GM21390 (cell line): ENCODE data around the gene LRRC26.

Experiments
- ATAC-seq: cut with Tn5 transposase; IDR thresholded peaks from one replicate; pipeline ENCODE4 v1.9.1; 2021; ENCODE audit not compliant: unreplicated experiment

LRRC26 gene, protein sequence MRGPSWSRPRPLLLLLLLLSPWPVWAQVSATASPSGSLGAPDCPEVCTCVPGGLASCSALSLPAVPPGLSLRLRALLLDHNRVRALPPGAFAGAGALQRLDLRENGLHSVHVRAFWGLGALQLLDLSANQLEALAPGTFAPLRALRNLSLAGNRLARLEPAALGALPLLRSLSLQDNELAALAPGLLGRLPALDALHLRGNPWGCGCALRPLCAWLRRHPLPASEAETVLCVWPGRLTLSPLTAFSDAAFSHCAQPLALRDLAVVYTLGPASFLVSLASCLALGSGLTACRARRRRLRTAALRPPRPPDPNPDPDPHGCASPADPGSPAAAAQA

GRCh38 chr9:137169896-137170358, at the start of gene LRRC26:
Gene LRRC26, minus strand, starts transcription at chr9:137170051. Its CDS starts 108 bp downstream, at chr9:137169943.
- ATAC-seq = no peak

DNA sequence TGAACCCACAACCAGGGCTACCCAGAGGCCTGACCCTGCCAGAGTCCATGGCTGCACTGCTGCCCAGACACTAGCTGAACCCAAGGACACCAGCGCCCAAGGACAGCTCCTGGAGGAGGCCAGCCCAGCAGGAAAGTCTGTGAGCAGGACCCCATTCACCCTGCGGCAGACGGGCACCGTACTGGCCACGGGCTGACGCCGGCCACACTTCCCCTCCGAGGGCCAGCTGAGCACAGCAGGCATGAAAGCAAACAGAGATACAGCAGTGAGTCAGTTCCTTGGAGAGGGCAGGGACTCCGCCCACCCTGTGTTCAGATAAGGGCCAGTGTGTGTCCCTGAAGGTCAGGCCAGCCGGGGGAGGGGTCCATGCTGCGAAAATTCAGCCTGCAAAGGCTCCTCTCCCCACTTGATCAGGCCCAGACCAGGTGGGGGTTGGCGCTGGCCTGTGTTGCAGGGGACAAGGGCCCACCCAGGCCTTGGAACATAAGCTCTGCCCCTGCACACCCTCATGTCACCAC, 49.0 kb upstream of the LRRC26 start:
- no peak for ATAC-seq

DNA sequence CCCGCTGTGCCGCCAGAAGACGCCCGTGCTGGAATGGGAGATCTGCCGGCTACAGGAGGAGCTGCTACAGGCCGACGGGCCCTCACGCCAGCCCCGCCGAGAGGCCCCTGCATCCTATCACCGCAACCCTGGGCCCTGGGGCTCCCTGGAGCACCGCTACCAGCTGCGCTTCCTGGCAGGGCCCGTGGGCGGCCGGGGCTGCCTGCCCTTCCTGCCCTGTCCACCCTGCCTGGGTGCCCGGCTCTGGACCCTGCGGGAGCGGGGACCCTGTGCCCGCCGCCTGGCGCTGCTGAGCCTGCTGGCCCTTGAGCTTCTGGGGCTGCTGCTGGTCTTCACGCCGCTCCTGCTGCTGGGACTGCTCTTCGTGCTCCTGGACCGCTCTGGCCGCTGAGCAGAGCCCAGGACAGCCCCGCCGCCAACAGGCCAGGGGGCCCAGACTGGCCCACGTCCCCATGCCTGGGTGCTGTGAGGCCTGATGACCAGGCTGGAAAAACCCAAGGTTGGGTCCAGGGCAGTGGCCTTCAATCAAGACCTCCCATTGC, 48.4 kb upstream of the LRRC26 start:
- ATAC-seq = no peak

GRCh38 chr9:137217276-137218211, 47.7 kb upstream of the LRRC26 start:
- no peak for ATAC-seq

DNA sequence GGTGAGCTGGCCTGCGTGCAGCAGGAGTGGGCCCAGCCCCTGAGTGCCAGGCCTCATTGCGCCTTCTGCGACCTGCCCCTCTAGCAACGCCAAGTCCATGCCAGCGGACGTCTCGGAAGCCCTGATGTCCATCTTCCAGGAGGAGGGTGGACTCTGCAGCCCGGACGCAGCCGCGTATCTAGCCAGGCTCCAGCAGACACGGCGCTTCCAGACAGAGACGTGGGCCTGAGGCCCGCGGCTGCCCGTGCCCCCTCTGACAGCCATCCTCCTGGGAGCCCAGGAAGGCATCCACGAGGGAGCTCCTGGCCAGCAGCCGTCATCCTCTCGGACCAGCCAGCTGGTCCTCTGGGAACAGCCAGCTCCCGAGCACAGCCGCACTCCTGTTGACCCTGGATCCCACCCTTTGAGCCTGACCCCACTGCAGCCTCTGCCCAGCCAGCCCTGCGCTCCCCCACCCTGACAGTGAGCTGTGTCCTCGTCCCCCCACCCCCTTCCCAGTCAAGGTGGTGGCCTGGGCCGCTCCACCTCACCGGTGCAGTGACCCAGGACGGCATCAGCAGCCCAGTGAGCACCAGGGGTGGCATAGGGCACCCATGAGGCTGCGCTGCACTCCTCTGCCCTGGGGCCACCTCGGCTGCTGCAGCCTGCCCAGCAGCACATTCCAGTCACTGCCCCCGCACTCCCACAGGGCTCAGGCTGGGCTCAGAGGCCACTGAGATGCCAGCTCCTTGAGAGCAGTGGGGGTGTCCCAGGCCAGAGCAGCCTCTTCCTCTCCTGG, 46.5 kb upstream of the LRRC26 start:
- no peak for ATAC-seq

DNA sequence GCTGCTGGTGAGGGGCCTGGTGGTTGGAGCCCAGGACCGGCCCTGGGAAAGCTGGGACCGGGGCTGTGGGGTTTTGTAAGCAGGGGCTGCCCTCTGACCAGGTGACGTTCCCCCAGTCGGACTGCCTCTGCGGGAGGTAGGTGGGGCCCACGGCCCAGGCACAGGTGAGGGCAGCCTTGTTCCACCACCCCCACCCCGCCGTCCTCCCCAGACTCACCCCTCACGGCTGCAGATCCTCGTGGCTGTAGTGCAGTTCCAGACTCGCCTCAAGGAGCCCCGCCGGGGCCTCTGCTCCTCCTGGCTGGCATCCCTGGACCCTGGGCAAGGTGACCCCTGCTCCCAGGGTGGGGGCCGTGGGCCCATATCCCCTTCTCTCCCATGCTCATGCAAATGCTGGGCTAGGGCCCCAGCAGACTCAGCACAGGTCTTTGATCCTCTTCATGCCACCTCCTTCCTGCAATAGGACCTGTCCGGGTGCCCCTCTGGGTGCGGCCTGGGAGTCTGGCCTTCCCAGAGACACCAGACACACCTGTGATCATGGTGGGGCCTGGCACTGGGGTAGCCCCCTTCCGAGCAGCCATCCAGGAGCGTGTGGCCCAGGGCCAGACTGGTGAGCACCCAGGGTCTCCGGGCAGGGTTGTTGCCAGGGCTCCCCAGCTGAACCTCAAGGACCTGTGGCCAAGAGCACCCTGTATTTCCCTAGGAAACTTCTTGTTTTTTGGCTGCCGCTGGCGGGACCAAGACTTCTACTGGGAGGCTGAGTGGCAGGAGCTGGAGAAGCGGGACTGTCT, 45.5 kb upstream of the LRRC26 start:
- no peak for ATAC-seq

- ATAC-seq = no peak
Measured at GRCh38 chr9:137214620-137215019, 44.8 kb upstream of the LRRC26 start.

DNA sequence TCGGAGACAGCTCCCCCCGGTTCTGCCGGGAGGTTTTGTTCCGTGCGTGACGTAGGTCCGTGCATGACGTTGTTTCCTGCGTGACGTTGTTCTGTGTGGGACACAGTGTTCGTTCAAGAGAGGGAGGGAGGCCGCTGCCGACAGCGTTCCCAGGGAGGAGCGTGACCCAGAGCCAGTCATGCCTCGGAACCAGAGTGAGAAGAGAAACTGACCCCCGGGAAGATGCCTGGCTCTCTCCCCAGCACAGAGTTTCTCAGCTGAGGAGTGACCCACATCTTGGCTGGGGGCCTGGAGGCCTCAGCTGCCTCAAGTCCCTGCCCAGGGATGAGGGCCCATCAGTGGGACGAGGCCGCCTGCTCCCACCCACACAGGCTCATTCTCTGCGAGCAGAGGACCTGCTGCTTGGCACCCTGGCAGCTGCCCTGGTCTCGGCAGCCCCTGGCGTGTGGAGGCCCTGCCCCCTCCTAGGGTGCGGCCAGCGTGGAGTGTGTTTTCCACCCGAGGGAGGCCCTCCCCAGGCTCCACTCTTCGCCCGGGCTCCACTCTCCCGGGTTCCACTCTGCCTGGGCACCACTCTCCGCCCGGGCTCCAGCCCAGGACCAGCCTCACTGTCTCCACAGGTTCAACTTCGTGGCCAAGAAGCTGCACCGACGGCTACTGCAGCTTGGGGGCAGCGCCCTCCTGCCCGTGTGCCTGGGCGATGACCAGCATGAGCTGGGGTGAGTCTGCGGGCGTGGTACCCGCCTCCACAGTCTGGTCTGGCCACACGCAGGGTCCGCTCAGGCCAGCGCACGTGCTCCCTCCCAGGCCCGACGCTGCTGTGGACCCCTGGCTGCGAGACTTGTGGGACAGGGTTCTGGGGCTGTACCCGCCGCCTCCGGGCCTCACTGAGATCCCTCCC, 43.6 kb upstream of the LRRC26 start:
- ATAC-seq = no peak

DNA sequence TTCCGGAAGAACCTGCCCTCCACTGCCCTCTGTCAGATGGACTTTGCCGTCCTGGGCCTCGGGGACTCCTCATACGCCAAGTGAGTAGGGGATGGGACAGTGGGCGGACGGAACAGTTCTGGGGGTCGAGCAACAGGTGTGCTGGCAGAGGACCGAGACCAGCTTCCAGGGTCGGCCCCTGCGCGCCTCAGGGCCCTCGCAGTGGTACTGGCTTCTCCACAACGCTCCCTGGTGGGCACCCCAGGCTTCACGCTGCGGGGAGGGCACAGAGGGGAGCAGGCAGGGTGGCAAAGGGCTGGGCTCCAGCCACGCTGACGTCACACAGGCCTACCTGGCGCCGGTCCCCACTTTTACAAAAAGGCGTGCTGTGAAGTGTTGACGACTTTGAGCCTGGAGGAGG, 42.7 kb upstream of the LRRC26 start:
- ATAC-seq = no peak

GRCh38 chr9:137211532-137211931, 41.7 kb upstream of the LRRC26 start:
- no peak for ATAC-seq

GRCh38 chr9:137206602-137207001, 36.8 kb upstream of the LRRC26 start:
- no peak for ATAC-seq

DNA sequence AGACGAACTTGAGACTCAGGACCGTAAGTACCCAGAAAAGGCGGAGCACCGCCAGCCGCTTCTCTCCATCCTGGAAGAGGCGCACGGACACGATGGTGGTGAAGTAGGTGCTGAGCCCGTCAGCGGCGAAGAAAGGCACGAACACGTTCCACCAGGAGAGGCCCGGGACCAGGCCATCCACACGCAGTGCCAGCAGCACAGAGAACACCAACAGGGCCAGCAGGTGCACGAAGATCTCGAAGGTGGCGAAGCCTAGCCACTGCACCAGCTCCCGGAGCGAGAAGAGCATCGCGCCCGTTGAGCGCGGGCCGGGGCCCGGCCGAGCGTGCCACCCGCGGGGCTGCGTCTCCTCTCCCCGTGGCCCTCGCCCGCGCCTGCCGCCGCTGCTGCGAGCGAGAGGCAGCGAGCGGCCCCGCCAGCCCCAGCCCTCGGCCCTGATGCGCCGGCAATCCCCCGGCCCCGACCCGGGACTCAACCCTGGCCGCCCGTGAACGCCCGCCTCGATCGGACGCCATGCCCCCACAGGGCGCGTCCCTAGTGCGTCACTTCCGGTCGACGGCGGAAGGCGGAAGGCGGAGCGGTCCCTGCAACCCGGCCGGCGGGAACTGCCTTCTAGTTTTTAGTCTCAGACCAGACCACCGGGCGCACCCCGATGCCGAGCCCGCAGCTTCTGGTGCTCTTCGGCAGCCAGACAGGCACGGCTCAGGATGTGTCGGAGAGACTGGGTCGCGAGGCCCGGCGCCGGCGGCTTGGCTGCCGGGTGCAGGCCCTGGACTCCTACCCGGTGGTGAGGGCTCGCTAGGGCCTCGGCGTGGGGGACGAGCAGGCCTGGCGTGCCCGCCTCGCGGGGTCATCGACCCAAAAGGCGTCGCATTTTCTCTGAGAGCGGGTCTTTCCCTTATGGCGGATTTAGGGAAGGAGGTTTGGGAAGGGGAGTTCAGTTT, 35.5 kb upstream of the LRRC26 start, which contains the start of the genes NDOR1 and TMEM203:
Gene NDOR1 (plus strand): TSS at position 575 of the 944 bp plus-strand sequence. CDS start 78 bp downstream, at position 653.
Gene TMEM203 (minus strand): TSS at position 523 of the 944 bp plus-strand sequence. CDS start 234 bp downstream, at position 289.
- ATAC-seq = peak; percentile 53

DNA sequence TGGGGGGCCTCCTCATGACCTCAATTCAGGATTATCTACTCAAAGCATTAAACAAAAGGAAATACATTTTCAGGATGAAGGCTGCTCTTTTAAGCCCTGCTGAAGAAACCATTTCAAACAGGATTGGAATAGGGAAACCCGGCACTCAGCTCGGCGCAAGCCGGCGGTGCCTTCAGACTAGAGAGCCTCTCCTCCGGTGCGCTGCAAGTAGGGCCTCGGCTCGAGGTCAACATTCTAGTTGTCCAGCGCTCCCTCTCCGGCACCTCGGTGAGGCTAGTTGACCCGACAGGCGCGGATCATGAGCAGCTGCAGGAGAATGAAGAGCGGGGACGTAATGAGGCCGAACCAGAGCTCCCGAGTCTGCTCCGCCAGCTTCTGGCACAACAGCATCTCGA, 34.9 kb upstream of the LRRC26 start:
- no peak for ATAC-seq

DNA sequence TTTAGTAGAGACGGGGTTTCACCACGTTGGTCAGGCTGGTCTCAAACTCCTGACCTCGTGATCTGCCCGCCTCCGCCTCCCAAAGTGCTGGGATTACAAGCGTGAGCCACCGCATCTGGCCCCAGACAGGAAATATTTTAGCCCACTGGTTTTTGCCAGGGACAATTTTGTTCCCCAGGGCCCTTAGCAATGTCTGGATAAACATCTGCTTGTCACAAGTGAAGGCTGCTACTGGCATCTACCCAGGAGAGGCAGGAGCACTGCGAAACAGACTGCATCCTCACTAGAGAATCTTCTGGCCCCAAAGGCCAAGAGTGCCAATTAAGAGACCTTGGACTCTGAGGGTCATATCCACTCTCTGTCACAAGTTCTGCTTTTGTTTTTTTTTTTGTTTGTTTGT, 33.1 kb upstream of the LRRC26 start:
- ATAC-seq = no peak

DNA sequence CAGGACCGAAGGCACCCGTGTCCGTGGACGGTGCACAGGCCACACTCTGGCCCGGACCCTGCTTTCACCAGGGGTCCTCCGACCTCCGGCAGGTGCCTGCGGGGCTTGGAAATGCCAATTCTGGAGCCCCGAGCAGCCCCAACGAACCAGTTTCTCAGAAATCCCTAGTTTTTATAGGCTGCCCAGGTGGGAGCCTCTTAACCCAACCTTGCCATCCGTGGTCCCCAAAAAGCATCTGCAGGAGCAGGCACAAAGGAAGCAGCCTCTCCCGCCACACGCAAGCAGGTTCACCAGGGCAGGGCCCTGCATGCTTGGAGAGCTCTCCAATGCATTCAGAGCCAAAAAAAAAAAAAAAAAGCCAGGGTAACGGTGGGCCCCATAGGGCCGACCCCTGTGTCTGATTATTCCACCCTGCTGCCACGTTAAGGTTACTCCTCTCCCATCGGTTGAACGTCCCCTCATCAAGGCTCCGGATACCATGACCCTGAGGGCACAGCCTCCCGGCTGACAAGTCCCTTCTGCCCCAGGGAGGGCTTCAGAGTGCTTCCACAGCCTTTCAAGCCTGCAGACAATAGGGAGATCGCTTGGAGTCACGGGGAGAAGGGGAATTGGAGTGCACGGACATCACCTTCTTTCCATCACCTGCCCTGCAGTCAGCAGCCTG, 31.5 kb upstream of the LRRC26 start:
- ATAC-seq = no peak

DNA sequence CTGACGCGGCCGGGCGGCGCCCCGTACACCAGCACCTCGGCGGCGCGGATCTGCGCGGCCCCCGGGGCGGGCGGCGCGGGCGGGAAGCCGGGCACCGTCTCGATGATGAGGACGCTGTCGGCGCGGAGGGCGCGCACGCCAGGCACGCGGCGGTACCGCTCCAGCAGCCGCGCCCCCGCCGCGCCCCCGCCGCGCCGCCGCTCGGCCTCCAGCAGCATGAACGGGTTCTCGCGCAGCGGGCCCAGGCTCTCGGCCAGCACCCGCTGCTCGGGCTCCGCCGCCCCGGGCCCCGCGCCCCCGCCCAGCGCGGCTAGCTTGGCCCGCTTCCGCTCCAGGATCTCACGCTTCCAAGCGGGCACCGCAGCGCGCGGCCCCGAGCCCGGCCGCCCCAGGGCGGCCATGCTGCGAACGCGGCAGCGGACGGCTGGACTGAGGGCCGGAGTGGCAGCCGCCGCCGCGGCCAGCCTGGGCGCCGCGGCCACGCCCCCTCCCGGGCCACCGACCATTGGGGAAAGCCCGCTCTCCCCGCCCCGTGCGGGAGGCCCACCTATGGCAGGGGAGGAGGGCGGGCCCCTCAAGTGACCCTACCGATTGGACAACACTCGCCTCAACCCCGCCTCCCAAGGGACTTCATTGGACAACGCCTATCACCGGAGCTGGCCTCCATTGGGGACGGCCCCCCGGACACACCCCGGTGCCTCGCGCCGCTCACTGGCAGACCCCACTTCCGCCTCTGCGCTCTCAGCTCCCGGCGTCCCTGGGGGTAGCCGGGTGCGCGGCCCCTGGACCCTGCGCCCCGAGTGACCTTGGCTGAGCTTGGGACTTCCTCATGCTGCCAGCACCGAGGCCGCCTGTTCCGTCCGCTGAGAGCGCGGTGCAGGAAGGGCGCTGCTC, 30.7 kb upstream of the LRRC26 start, which contains the start of gene TPRN:
Gene TPRN (minus strand): TSS at position 431 of the 894 bp plus-strand sequence. CDS start 30 bp downstream, at position 401.
- ATAC-seq = peak; percentile 78
